Karpas-422 (cell line): Measurements from ENCODE around the gene ZBTB21. TPM values are rescaled to one million over a fixed set of nuclear protein-coding genes. Genes with fewer than 3 reads are reported as not detected.

Experiments
- DNase-seq: peaks from one replicate; pipeline ENCODE4 v3.0.0-alpha.2; 2015
- H2AFZ ChIP-seq: fragments of 200-600 bp; sonication (generic); 2 replicates; pipeline ENCODE4 v1.6.1; 2014; ENCODE audit warnings: antibody characterized with exemption, low read length, mixed read lengths
- H3K27ac ChIP-seq: fragments of 200-600 bp; sonication (generic); 2 replicates; pipeline ENCODE4 v1.5.1; 2014; ENCODE audit warnings: mild to moderate bottlenecking, low read length, moderate library complexity
- H3K27me3 ChIP-seq: fragments of 200-600 bp; sonication (generic); 2 replicates; pipeline ENCODE4 v1.6.1; 2014; ENCODE audit warnings: low read length, mixed read lengths
- H3K36me3 ChIP-seq: fragments of 200-600 bp; sonication (generic); 2 replicates; pipeline ENCODE4 v1.6.1; 2014; ENCODE audit warnings: low read length, mixed read lengths; ENCODE audit not compliant: insufficient read depth
- H3K4me1 ChIP-seq: fragments of 200-600 bp; sonication (generic); 2 replicates; pipeline ENCODE4 v1.6.1; 2014; ENCODE audit warnings: mild to moderate bottlenecking, low read length, mixed read lengths
- H3K4me2 ChIP-seq: fragments of 200-600 bp; sonication (generic); 2 replicates; pipeline ENCODE4 v1.6.1; 2014; ENCODE audit warnings: low read length, low read depth, mild to moderate bottlenecking; ENCODE audit not compliant: poor library complexity, severe bottlenecking
- H3K4me3 ChIP-seq: fragments of 200-600 bp; sonication (generic); 2 replicates; pipeline ENCODE4 v1.5.1; 2014; ENCODE audit warnings: mild to moderate bottlenecking, antibody characterized with exemption, low read length, mixed read lengths
- H3K79me2 ChIP-seq: fragments of 200-600 bp; sonication (generic); 2 replicates; pipeline ENCODE4 v1.6.1; 2014; ENCODE audit warnings: mild to moderate bottlenecking, low read length, mixed read lengths
- H3K9ac ChIP-seq: fragments of 200-600 bp; sonication (generic); 2 replicates; pipeline ENCODE4 v1.6.0; 2014; ENCODE audit warnings: low read length
- H3K9me2 ChIP-seq: fragments of 200-600 bp; sonication (generic), shearing (Covaris generic); replicated peaks from 2 replicates; pipeline ENCODE4 v1.6.0; 2014; ENCODE audit warnings: mild to moderate bottlenecking, low read length, moderate library complexity; ENCODE audit not compliant: insufficient read depth
- H3K9me3 ChIP-seq: fragments of 300-700, 200-600 bp; sonication (generic); 2 replicates; pipeline ENCODE4 v1.6.1; 2014; ENCODE audit warnings: low read length, mixed read lengths
- H4K20me1 ChIP-seq: fragments of 200-600 bp; sonication (generic); 2 replicates; pipeline ENCODE4 v1.6.1; 2014; ENCODE audit warnings: mild to moderate bottlenecking, antibody characterized with exemption, low read length, low read depth; ENCODE audit not compliant: insufficient read depth
- total RNA-seq: library from RNA; depleted of rRNA; stranded (reverse); fragments of >200 nt; shearing (Covaris generic); gene quantifications from 2 replicates; pipeline ENCODE4 v1.2.3, GENCODE V29; 2014; ENCODE audit warnings: low replicate concordance

ZBTB21 gene
- total RNA-seq, 1 experiment from 2014 or later, result 2.8 TPM

- H3K4me2 ChIP-seq, result no peak overlapping the region
These were observed 52.0 kb downstream of the ZBTB21 start for GRCh38 chr21:41957991-41958766.

GRCh38 chr21:41956926-41957729 lies 53.0 kb downstream of the ZBTB21 start:
- Histone ChIP-seq H3K4me3 (no peak overlapping the region), H3K36me3 (no peaks in the 10 kb centered on the region), H3K9me3 (no peaks in the 10 kb centered on the region), H4K20me1 (peaks cover 6% of the 10 kb centered on the region; the same call in 1 of the 2 replicates), H3K9me2 (no peaks in the 10 kb centered on the region), H3K4me2 (no peak overlapping the region), H3K27ac (no peak overlapping the region), H3K27me3 (no peaks in the 10 kb centered on the region), H3K9ac (no peak overlapping the region), H2AFZ (no peak overlapping the region), H3K79me2 (no peaks in the 10 kb centered on the region), H3K4me1 (no peaks in the 10 kb centered on the region)
- no peak for DNase-seq

More at GRCh38 chr21:41957991-41958766, 52.0 kb downstream of the ZBTB21 start:
- Histone ChIP-seq H3K36me3 (no peaks in the 10 kb centered on the region), H3K9ac (no peak overlapping the region), H4K20me1 (peaks cover 6% of the 10 kb centered on the region; the same call in 1 of the 2 replicates), H3K4me3 (no peak overlapping the region), H3K27ac (no peak overlapping the region), H3K9me3 (no peaks in the 10 kb centered on the region), H2AFZ (no peak overlapping the region), H3K27me3 (no peaks in the 10 kb centered on the region), H3K4me1 (no peaks in the 10 kb centered on the region), H3K9me2 (no peaks in the 10 kb centered on the region), H3K79me2 (no peaks in the 10 kb centered on the region)
- no peak for DNase-seq

- H3K9ac ChIP-seq, result no peak overlapping the region
- no peak overlapping the region for H3K4me2 ChIP-seq
- peaks cover 6% of the 10 kb centered on the region; the same call in 1 of the 2 replicates for H4K20me1 ChIP-seq
- no peak overlapping the region for H2AFZ ChIP-seq
- H3K79me2 ChIP-seq, result no peaks in the 10 kb centered on the region
- no peak for DNase-seq
- H3K4me1 ChIP-seq, result no peaks in the 10 kb centered on the region
- no peak overlapping the region for H3K4me3 ChIP-seq
- no peaks in the 10 kb centered on the region for H3K36me3 ChIP-seq
- no peaks in the 10 kb centered on the region for H3K27me3 ChIP-seq
- H3K27ac ChIP-seq, result no peak overlapping the region
- no peaks in the 10 kb centered on the region for H3K9me2 ChIP-seq
- no peaks in the 10 kb centered on the region for H3K9me3 ChIP-seq
These were observed 54.6 kb downstream of the ZBTB21 start for GRCh38 chr21:41955516-41955915.

GRCh38 chr21:41954654-41955499 lies 55.3 kb downstream of the ZBTB21 start:
- no peak overlapping the region for H3K9ac ChIP-seq
- no peak overlapping the region for H2AFZ ChIP-seq
- no peak overlapping the region for H3K27ac ChIP-seq

GRCh38 chr21:41953831-41954653 lies 56.1 kb downstream of the ZBTB21 start, which contains the start of gene C2CD2:
TSS of gene C2CD2 (minus strand) at chr21:41954018. CDS start at chr21:41953648, 370 bp downstream.
- H3K9ac ChIP-seq, result no peak within 1 kb of the TSS
- no peak within 1 kb of the TSS for H3K4me3 ChIP-seq
- H2AFZ ChIP-seq, result no peak within 1 kb of the TSS
- no peaks in the 10 kb centered on the region for H3K79me2 ChIP-seq
- DNase-seq, result no peak
- no peak within 1 kb of the TSS for H3K27ac ChIP-seq
- no peaks in the 10 kb centered on the region for H3K9me2 ChIP-seq
- H4K20me1 ChIP-seq, result peaks cover 6% of the 10 kb centered on the region; the same call in 1 of the 2 replicates
- no peaks in the 10 kb centered on the region for H3K9me3 ChIP-seq
- H3K27me3 ChIP-seq, result no peaks in the 10 kb centered on the region
- no peaks in the 10 kb centered on the region for H3K36me3 ChIP-seq
- no peaks in the 10 kb centered on the region for H3K4me1 ChIP-seq
- no peak within 1 kb of the TSS for H3K4me2 ChIP-seq

More at GRCh38 chr21:41954654-41955499, 55.3 kb downstream of the ZBTB21 start:
- Histone ChIP-seq H3K4me2 (no peak overlapping the region), H3K4me3 (no peak overlapping the region), H3K27me3 (no peaks in the 10 kb centered on the region), H3K79me2 (no peaks in the 10 kb centered on the region), H3K9me3 (no peaks in the 10 kb centered on the region), H3K4me1 (no peaks in the 10 kb centered on the region), H3K36me3 (no peaks in the 10 kb centered on the region), H4K20me1 (peaks cover 6% of the 10 kb centered on the region; the same call in 1 of the 2 replicates), H3K9me2 (no peaks in the 10 kb centered on the region)
- no peak for DNase-seq

GRCh38 chr21:41953249-41953830 lies 56.8 kb downstream of the ZBTB21 start:
- no peak overlapping the region for H3K4me2 ChIP-seq
- no peaks in the 10 kb centered on the region for H3K79me2 ChIP-seq
- H2AFZ ChIP-seq, result no peak overlapping the region
- no peak overlapping the region for H3K4me3 ChIP-seq
- no peaks in the 10 kb centered on the region for H3K9me3 ChIP-seq
- no peaks in the 10 kb centered on the region for H3K9me2 ChIP-seq
- H4K20me1 ChIP-seq, result peaks cover 3% of the 10 kb centered on the region; the same call in 1 of the 2 replicates
- no peak overlapping the region for H3K27ac ChIP-seq
- H3K27me3 ChIP-seq, result no peaks in the 10 kb centered on the region
- DNase-seq, result no peak
- H3K36me3 ChIP-seq, result no peaks in the 10 kb centered on the region
- H3K9ac ChIP-seq, result no peak overlapping the region
- no peaks in the 10 kb centered on the region for H3K4me1 ChIP-seq

GRCh38 chr21:41952568-41953248 lies 57.5 kb downstream of the ZBTB21 start:
- H3K9me2 ChIP-seq, result no peaks in the 10 kb centered on the region
- no peaks in the 10 kb centered on the region for H3K27me3 ChIP-seq
- H3K79me2 ChIP-seq, result no peaks in the 10 kb centered on the region
- H3K4me3 ChIP-seq, result no peak overlapping the region
- no peak overlapping the region for H3K9ac ChIP-seq
- H3K4me2 ChIP-seq, result no peak overlapping the region
- no peak overlapping the region for H3K27ac ChIP-seq
- no peaks in the 10 kb centered on the region for H3K9me3 ChIP-seq
- H2AFZ ChIP-seq, result no peak overlapping the region
- no peaks in the 10 kb centered on the region for H3K36me3 ChIP-seq
- no peaks in the 10 kb centered on the region for H3K4me1 ChIP-seq
- H4K20me1 ChIP-seq, result peaks cover 3% of the 10 kb centered on the region; the same call in 1 of the 2 replicates
- no peak for DNase-seq
